Activated CD8-positive, alpha-beta T cell treated with anti-CD3 and anti-CD28 coated beads for 36 hours (primary cell): ENCODE data around the gene ZKSCAN1. TPM values are rescaled to one million over a fixed set of nuclear protein-coding genes. Genes with fewer than 3 reads are reported as not detected.
A peak's percentile ranks its signal among the peaks of the same experiment; 100 is the strongest.
"Not testable (repeated sequence)": the region's sequence is repeated elsewhere in the genome, so short reads cannot be mapped to it uniquely, and the experiment has no call there.

Experiments used
- ATAC-seq: fragments of 200-7000 bp; cut with Tn5 transposase; one replicate; pipeline ENCODE4 v1.10.0; 2021; ENCODE audit warnings: mild to moderate bottlenecking, moderate library complexity
- CTCF ChIA-PET: fragments of 350-600 bp; sonication (Branson Sonifier 250); formaldehyde crosslinking; loops from one replicate; lab custom pipeline; 2021; ENCODE audit warnings: antibody characterized with exemption; lab: Charles Lee
- POLR2A ChIA-PET: fragments of 350-600 bp; sonication (Branson Sonifier 250); formaldehyde crosslinking; loops from one replicate; lab custom pipeline; 2021; ENCODE audit warnings: antibody characterized with exemption; lab: Charles Lee
- DNase-seq: peaks from one replicate; pipeline ENCODE4 v3.0.0-alpha.2; 2020
- H3K27ac Mint-ChIP-seq: one replicate; pipeline ENCODE4 v1.8.0; 2021; ENCODE audit warnings: mild to moderate bottlenecking, mixed read lengths
- H3K27me3 Mint-ChIP-seq: one replicate; pipeline ENCODE4 v1.8.0; 2021; ENCODE audit warnings: mixed read lengths
- H3K36me3 Mint-ChIP-seq: one replicate; pipeline ENCODE4 v1.8.0; 2021; ENCODE audit warnings: low read depth, mixed read lengths
- H3K4me1 Mint-ChIP-seq: one replicate; pipeline ENCODE4 v1.8.0; 2021; ENCODE audit warnings: low read depth, mixed read lengths
- H3K4me3 Mint-ChIP-seq: one replicate; pipeline ENCODE4 v1.8.0; 2021; ENCODE audit warnings: mild to moderate bottlenecking, moderate library complexity, mixed read lengths
- H3K9me3 Mint-ChIP-seq: one replicate; pipeline ENCODE4 v1.8.0; 2021; ENCODE audit warnings: mixed read lengths
- intact Hi-C: fragments of 100-400 bp; cut with micrococcal nuclease; formaldehyde crosslinking; loops from one replicate; pipeline ENCODE4 v1.10.0; 2022
- total RNA-seq, 2 experiments: library from RNA; stranded (reverse); gene quantifications; one replicate each; pipeline ENCODE4 v1.2.3, GENCODE V29; 2021
- TF ChIP-seq, protein P1 (sequence below): fragments of 200-600 bp; IDR thresholded peaks from one replicate; pipeline ENCODE4 v1.8.0; 2022; ENCODE audit warnings: antibody characterized with exemption, mild to moderate bottlenecking

ZKSCAN1 gene
- 10 to 100 TPM; 41.9 to 47.3 TPM for total RNA-seq

DNA sequence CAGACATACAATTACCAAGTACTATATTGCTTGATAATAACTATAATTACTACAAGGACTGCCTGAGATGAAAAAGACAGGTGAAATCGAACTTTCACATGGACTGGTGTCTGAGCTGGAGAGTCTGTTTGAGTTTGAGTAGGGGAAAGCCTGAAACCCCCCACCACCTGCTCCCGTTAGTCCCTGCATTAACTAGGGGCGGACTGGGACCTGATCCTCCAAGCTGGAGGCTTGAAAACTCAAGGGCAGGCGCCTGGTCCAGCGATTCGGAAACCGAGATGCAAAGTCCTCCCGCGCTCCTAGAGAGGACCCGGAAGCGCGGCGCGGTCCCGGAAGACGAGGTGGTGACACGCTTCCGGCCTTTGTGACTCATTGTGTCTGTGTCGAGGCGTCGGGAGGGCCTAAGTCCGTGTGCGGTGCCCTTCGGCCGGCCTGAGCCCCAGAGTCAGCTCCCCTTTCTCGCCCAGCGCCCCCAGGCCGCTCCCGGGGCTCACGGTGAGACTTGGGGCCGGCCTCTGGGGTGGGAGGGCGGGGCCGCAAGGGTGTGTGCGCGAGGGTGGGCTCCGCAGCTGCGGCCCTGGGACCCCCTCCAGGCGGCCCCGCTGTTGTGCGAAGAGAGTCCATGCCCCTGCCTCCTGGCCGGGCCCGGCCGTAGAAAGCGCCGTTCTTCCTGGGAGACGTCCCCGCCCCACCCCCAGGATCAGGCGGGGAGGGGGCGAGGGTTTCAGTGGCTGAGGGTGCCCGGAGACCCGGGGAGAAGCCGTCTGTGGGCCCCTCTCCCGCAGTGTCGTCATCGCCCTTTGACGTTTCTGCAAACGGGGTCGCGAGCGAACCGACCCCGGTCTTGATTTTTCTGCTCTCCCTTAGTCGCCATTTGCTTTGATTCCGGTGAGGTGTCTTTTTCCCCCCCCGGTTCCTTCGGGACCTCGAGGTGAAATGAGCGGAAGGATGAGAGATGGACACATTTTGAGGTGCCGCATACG is at the start of gene ZKSCAN1:
TSS of gene ZKSCAN1 (plus strand) at position 365 of the 983 bp plus-strand sequence. CDS start 7,911 bp downstream, outside the sequence.
- intact Hi-C loops: no loop called here
- H3K4me1 Mint-ChIP-seq: peaks cover 49% of the 10 kb centered on the region

DNA sequence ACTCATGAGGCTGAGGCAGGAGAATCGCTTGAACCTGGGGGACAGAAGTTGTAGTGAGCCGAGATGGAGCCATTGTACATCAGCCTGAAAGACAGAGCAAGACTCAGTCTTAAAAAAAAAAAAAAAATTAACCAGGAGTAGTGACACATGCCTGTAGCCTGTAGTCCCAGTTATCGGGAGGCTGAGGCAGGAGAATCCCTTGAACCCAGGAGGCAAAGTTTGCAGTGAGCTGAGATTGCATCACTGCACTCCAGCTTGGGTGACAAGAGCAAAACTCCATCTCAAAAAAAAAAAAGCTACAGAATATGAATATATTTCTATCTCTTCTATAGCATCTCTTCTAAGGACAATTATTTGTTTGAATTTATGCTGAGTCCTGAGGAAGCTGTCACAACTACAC is 46.1 kb upstream of the ZKSCAN1 start:
- POLR2A ChIA-PET: no interaction called here
- peaks cover 10% of the 10 kb centered on the region for H3K27me3 Mint-ChIP-seq
- intact Hi-C loops: no loop called here
- H3K4me1 Mint-ChIP-seq: no peaks in the 10 kb centered on the region
- H3K36me3 Mint-ChIP-seq: no peaks in the 10 kb centered on the region
- no peak for ATAC-seq
- DNase-seq: no peak
- H3K4me3 Mint-ChIP-seq: no peak overlapping the region
- CTCF ChIA-PET: interaction anchor here (0.7 to 1.2 kb wide), 3 partner anchors 10 to 161 kb away, joined by 3 to 7 read pairs (median 3); no protein-coding TSS in a partner anchor
- TF ChIP-seq, protein P1, sequence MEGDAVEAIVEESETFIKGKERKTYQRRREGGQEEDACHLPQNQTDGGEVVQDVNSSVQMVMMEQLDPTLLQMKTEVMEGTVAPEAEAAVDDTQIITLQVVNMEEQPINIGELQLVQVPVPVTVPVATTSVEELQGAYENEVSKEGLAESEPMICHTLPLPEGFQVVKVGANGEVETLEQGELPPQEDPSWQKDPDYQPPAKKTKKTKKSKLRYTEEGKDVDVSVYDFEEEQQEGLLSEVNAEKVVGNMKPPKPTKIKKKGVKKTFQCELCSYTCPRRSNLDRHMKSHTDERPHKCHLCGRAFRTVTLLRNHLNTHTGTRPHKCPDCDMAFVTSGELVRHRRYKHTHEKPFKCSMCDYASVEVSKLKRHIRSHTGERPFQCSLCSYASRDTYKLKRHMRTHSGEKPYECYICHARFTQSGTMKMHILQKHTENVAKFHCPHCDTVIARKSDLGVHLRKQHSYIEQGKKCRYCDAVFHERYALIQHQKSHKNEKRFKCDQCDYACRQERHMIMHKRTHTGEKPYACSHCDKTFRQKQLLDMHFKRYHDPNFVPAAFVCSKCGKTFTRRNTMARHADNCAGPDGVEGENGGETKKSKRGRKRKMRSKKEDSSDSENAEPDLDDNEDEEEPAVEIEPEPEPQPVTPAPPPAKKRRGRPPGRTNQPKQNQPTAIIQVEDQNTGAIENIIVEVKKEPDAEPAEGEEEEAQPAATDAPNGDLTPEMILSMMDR: no peak
- H3K27ac Mint-ChIP-seq: no peak overlapping the region
- no peaks in the 10 kb centered on the region for H3K9me3 Mint-ChIP-seq

More for the DNA sequence above, at the start of gene ZKSCAN1:
- ATAC-seq (peak; percentile 94), DNase-seq (peak; percentile 90)
- Mint-ChIP-seq H3K27ac (peak within 1 kb of the TSS; percentile 92), H3K4me3 (peak within 1 kb of the TSS; percentile 95), H3K36me3 (peaks cover 16% of the 10 kb centered on the region), H3K27me3 (no peaks in the 10 kb centered on the region), H3K9me3 (no peaks in the 10 kb centered on the region)
- ChIA-PET POLR2A (interaction anchor here (0.6 to 2.7 kb wide), 21 partner anchors 7 to 598 kb away, joined by 3 to 9 read pairs (median 4); partner anchors contain the start of genes AP4M1, MCM7, ZNF655 and ZSCAN21), CTCF (interaction anchor here (1.2 to 1.3 kb wide), 6 partner anchors 17 to 117 kb away, joined by 3 to 5 read pairs (median 4); no protein-coding TSS in a partner anchor)
- TF ChIP-seq, protein P1: no peak

DNA sequence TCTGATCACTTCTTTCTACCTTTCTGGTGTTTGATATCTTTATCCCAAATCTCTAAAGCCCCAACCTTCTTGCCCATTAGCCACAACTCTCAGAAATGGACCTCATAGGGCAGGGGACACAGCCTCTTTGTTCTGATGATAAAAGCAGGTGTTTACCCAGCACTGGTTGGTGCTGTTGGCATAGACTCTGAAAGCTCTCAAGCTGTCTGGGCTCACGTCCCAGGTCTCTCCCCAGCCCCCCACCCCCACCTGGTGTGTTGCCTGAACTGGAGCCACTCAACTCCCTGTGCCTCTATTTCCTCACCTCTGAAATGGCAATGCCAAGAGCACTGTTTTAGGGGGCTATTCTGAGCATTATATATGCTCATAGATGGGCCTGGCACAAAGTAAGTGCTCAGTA is 45.6 kb upstream of the ZKSCAN1 start:
- H3K9me3 Mint-ChIP-seq, H3K27ac Mint-ChIP-seq, POLR2A ChIA-PET, intact Hi-C loops, H3K27me3 Mint-ChIP-seq, ATAC-seq, H3K36me3 Mint-ChIP-seq, H3K4me1 Mint-ChIP-seq, H3K4me3 Mint-ChIP-seq, DNase-seq: not testable (repeated sequence)
- CTCF ChIA-PET: interaction anchor here (0.9 to 1.8 kb wide), 3 partner anchors 10 to 56 kb away, joined by 3 to 7 read pairs (median 5); no protein-coding TSS in a partner anchor

DNA sequence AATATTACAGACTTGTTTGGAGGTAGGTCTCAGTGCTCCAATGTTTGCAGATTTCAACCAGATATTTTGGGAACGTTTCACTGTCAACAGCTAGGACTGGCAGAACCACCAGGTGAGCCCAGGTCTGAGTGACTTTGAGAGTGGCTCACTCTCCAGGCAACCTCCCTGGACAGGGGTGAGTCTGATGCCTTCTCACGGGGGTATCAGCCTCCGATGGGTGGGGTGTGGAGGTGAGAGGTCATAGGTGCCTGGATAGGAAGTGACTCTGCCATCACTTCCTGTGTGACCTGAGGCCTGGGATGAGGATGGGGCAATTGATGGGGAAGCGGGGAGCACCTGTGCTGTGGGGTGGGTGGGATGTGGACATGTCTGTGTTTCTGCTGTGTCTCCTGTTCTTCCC is 44.2 kb upstream of the ZKSCAN1 start:
- intact Hi-C loops: no loop called here
- Mint-ChIP-seq H3K4me3 (no peak overlapping the region), H3K4me1 (no peaks in the 10 kb centered on the region), H3K27ac (no peak overlapping the region), H3K27me3 (peaks cover 14% of the 10 kb centered on the region), H3K9me3 (no peaks in the 10 kb centered on the region), H3K36me3 (no peaks in the 10 kb centered on the region)
- POLR2A ChIA-PET: no interaction called here
- TF ChIP-seq, protein P1: no peak
- CTCF ChIA-PET: interaction anchor here (1.8 kb wide), 1 partner anchor 8 kb away, joined by 5 read pairs; no protein-coding TSS in a partner anchor
- DNase-seq: no peak
- no peak for ATAC-seq

DNA sequence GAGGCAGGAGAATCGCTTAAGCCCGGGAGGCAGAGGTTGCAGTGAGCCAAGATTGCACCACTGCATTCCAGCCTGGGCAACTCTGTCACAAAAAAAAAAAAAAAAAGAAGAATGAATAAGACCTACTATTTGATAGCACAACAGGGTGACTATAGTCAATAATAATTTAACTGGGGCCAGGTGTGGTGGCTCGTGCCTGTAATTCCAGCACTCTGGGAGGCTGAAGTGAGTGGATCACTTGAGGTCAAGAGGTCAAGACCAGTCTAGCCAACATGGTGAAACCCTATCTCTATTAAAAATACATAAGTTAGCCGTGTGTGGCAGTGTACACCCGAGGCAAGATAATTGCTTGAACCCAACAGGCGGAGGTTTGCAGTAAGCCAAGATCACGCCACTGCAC is 41.6 kb upstream of the ZKSCAN1 start:
- H3K4me1 Mint-ChIP-seq, H3K4me3 Mint-ChIP-seq, H3K27me3 Mint-ChIP-seq, H3K36me3 Mint-ChIP-seq, H3K27ac Mint-ChIP-seq, H3K9me3 Mint-ChIP-seq, intact Hi-C loops, ATAC-seq, DNase-seq, POLR2A ChIA-PET: not testable (repeated sequence)
- CTCF ChIA-PET: interaction anchor here (1.3 kb wide), 1 partner anchor 16 kb away, joined by 3 read pairs; no protein-coding TSS in a partner anchor
